ENCODE data around the gene ASCC3.

Gene ASCC3

GRCh38 chr6:100554228-100554627 lies 326.9 kb downstream of the ASCC3 start:
- Histone ChIP-seq H3K4me3 (ENCODE audit: low read length) (no peak overlapping the region), H3K9ac (ENCODE audit: low read depth, low read length) (no peak overlapping the region), H3K4me1 (ENCODE audit: control insufficient read depth, insufficient read depth, low read length) (peaks cover 6% of the 10 kb centered on the region), H3K9me3 (replicated peaks; ENCODE audit: low read length) (no peaks in the 10 kb centered on the region), H3K36me3 (ENCODE audit: insufficient read depth, low read length) (no peaks in the 10 kb centered on the region), H3K27me3 (ENCODE audit: control insufficient read depth, insufficient read depth, low read length) (no peaks in the 10 kb centered on the region), H3K4me2 (ENCODE audit: low read length) (no peak overlapping the region)

GRCh38 chr6:100553243-100553642 lies 327.9 kb downstream of the ASCC3 start:
- Histone ChIP-seq H3K4me2 (ENCODE audit: low read length) (no peak overlapping the region), H3K9me3 (replicated peaks; ENCODE audit: low read length) (no peaks in the 10 kb centered on the region), H3K9ac (ENCODE audit: low read depth, low read length) (no peak overlapping the region), H3K36me3 (ENCODE audit: insufficient read depth, low read length) (no peaks in the 10 kb centered on the region), H3K27me3 (ENCODE audit: control insufficient read depth, insufficient read depth, low read length) (no peaks in the 10 kb centered on the region), H3K4me3 (ENCODE audit: low read length) (no peak overlapping the region), H3K4me1 (ENCODE audit: control insufficient read depth, insufficient read depth, low read length) (peaks cover 9% of the 10 kb centered on the region)

- H3K36me3 ChIP-seq (ENCODE audit: insufficient read depth, low read length), result no peaks in the 10 kb centered on the region
- H3K4me1 ChIP-seq (ENCODE audit: control insufficient read depth, insufficient read depth, low read length), result peaks cover 9% of the 10 kb centered on the region
- H3K27me3 ChIP-seq (ENCODE audit: control insufficient read depth, insufficient read depth, low read length), result no peaks in the 10 kb centered on the region
- no peaks in the 10 kb centered on the region for H3K9me3 ChIP-seq (replicated peaks; ENCODE audit: low read length)
- no peak overlapping the region for H3K4me3 ChIP-seq (ENCODE audit: low read length)
- H3K9ac ChIP-seq (ENCODE audit: low read depth, low read length), result no peak overlapping the region
- no peak overlapping the region for H3K4me2 ChIP-seq (ENCODE audit: low read length)
These were observed 331.5 kb downstream of the ASCC3 start for GRCh38 chr6:100549406-100550167.

DNA sequence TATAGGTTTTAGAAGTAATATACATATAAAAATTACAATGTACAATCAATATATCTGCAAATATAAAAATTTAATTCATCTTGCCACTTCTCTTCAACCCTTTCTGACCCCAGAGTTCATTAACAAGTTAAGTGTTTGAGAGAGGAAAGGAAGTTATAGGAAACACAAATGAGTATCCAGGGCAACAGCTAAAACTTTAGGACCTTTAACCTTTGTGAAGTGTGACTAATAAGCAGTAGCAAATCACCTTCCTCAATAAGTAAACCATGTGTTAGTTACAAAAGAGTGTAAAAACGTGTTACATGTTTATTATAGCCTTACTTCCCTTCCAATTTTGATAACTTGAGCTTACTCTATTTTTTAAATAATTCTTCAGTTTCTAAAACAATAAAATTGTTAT lies 343.0 kb downstream of the ASCC3 start:
- Histone ChIP-seq H3K4me1 (ENCODE audit: control insufficient read depth, insufficient read depth, low read length) (no peaks in the 10 kb centered on the region), H3K27me3 (ENCODE audit: control insufficient read depth, insufficient read depth, low read length) (no peaks in the 10 kb centered on the region), H3K9ac (ENCODE audit: low read depth, low read length) (no peak overlapping the region), H3K9me3 (replicated peaks; ENCODE audit: low read length) (no peaks in the 10 kb centered on the region), H3K36me3 (ENCODE audit: insufficient read depth, low read length) (peaks cover 8% of the 10 kb centered on the region), H3K4me2 (ENCODE audit: low read length) (no peak overlapping the region), H3K4me3 (ENCODE audit: low read length) (no peak overlapping the region)

DNA sequence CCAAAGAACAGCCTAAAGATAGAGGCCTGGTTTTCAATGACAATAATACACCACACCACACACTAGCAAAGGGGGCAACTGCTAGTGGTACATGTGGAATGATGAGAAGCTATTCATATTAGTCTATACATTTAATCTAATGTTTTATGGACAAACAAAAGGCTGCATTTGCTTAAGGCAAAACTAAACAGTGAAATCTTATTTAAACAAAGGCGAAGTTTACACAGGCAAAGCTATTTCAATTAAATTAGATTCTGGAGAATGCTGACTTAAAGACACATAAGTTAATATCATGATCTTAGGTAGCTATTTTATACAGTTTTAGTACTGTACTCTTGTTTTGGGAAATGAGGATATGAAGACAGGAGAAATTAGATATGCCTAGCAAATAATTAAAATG lies 362.5 kb downstream of the ASCC3 start:
- H3K36me3 ChIP-seq (ENCODE audit: insufficient read depth, low read length), result peaks cover 10% of the 10 kb centered on the region
- no peaks in the 10 kb centered on the region for H3K27me3 ChIP-seq (ENCODE audit: control insufficient read depth, insufficient read depth, low read length)
- H3K9ac ChIP-seq (ENCODE audit: low read depth, low read length), result no peak overlapping the region
- no peaks in the 10 kb centered on the region for H3K4me1 ChIP-seq (ENCODE audit: control insufficient read depth, insufficient read depth, low read length)
- H3K4me2 ChIP-seq (ENCODE audit: low read length), result no peak overlapping the region
- no peak overlapping the region for H3K4me3 ChIP-seq (ENCODE audit: low read length)
- H3K9me3 ChIP-seq (replicated peaks; ENCODE audit: low read length), result no peaks in the 10 kb centered on the region

DNA sequence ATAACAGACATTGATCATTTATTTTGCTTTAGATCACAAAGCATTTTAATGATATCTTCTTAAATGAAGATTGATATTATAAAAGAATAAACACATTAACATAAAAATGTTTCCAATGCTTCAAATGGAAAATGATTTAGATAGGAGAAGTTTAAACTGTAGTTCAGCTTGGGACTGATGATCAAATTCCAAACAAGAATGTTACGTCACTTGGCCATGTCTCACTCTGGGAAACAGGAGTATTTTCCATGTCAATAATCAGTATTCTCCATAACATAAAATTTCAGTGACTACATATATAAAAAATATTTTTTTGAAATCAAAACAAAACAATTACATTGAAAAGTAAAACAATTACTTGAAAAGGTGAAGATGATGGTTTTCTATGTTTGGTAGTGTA lies 363.5 kb downstream of the ASCC3 start:
- Histone ChIP-seq H3K4me2 (ENCODE audit: low read length) (no peak overlapping the region), H3K4me3 (ENCODE audit: low read length) (no peak overlapping the region), H3K36me3 (ENCODE audit: insufficient read depth, low read length) (peaks cover 10% of the 10 kb centered on the region), H3K9ac (ENCODE audit: low read depth, low read length) (no peak overlapping the region), H3K27me3 (ENCODE audit: control insufficient read depth, insufficient read depth, low read length) (no peaks in the 10 kb centered on the region), H3K4me1 (ENCODE audit: control insufficient read depth, insufficient read depth, low read length) (peaks cover 4% of the 10 kb centered on the region), H3K9me3 (replicated peaks; ENCODE audit: low read length) (no peaks in the 10 kb centered on the region)

- Histone ChIP-seq H3K4me1 (ENCODE audit: control insufficient read depth, insufficient read depth, low read length) (peaks cover 9% of the 10 kb centered on the region), H3K27me3 (ENCODE audit: control insufficient read depth, insufficient read depth, low read length) (no peaks in the 10 kb centered on the region), H3K4me3 (ENCODE audit: low read length) (no peak overlapping the region), H3K36me3 (ENCODE audit: insufficient read depth, low read length) (peaks cover 10% of the 10 kb centered on the region), H3K9ac (ENCODE audit: low read depth, low read length) (no peak overlapping the region), H3K4me2 (ENCODE audit: low read length) (no peak overlapping the region), H3K9me3 (replicated peaks; ENCODE audit: low read length) (no peaks in the 10 kb centered on the region)
These were observed 364.0 kb downstream of the ASCC3 start for GRCh38 chr6:100517106-100517505.

GRCh38 chr6:100514660-100515059 lies 366.5 kb downstream of the ASCC3 start:
- Histone ChIP-seq H3K4me3 (ENCODE audit: low read length) (no peak overlapping the region), H3K27me3 (ENCODE audit: control insufficient read depth, insufficient read depth, low read length) (no peaks in the 10 kb centered on the region), H3K9ac (ENCODE audit: low read depth, low read length) (no peak overlapping the region), H3K4me2 (ENCODE audit: low read length) (no peak overlapping the region), H3K9me3 (replicated peaks; ENCODE audit: low read length) (no peaks in the 10 kb centered on the region), H3K4me1 (ENCODE audit: control insufficient read depth, insufficient read depth, low read length) (peaks cover 12% of the 10 kb centered on the region), H3K36me3 (ENCODE audit: insufficient read depth, low read length) (peaks cover 17% of the 10 kb centered on the region)

DNA sequence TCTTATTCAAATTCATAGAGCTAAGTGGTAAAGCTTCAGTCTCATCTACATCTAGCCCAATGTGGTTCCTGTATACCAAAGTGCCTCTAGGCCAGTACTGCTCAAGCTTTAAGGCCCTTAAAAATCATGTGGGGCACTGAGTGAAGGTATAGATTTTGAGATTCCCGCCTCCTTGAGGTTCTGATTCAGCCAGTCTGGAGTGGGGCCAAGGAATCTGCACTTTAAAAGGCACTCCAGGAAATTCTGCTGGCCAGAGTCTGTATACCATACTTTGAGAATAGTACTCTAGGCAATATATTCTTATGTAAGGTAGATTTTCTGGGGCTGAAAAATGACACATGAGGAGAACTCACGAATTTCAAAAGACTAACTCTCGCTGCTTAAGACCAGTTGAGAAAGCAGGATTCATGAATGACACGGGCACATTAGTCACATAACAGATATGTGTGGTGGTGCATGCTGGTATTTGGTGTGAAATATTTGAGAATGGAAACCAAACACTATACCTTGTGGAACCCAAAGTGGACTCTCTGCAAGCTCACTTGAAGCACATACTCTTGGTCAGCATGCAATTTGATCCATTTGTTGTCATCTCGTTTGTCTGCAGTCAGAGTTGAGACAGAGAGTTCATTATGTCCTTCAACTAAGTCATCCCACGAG lies 368.8 kb downstream of the ASCC3 start:
- peaks cover 24% of the 10 kb centered on the region for H3K36me3 ChIP-seq (ENCODE audit: insufficient read depth, low read length)
- H3K9me3 ChIP-seq (replicated peaks; ENCODE audit: low read length), result no peaks in the 10 kb centered on the region
- H3K4me1 ChIP-seq (ENCODE audit: control insufficient read depth, insufficient read depth, low read length), result peaks cover 12% of the 10 kb centered on the region
- no peak overlapping the region for H3K9ac ChIP-seq (ENCODE audit: low read depth, low read length)
- no peak overlapping the region for H3K4me2 ChIP-seq (ENCODE audit: low read length)
- no peak overlapping the region for H3K4me3 ChIP-seq (ENCODE audit: low read length)
- no peaks in the 10 kb centered on the region for H3K27me3 ChIP-seq (ENCODE audit: control insufficient read depth, insufficient read depth, low read length)

DNA sequence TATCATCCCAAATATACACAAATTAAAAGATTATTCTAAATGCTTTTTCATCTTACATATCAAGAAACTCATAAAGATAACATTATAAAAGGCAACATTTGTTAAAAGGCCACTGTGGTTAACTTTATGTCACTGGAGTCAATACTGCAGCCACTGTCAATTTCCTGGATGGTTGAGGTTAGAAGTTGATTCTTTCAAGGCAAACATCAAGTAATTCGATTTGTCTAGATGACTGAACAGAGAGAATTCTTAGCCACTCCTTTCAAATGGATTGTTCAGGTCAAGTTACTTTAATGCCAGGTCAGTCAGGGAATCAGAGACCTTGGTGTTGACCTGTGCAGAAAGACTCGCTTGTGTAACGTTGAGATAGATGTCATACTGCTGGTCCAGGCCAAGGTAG lies 372.0 kb downstream of the ASCC3 start:
- Histone ChIP-seq H3K27me3 (ENCODE audit: control insufficient read depth, insufficient read depth, low read length) (no peaks in the 10 kb centered on the region), H3K4me1 (ENCODE audit: control insufficient read depth, insufficient read depth, low read length) (peaks cover 38% of the 10 kb centered on the region), H3K36me3 (ENCODE audit: insufficient read depth, low read length) (peaks cover 16% of the 10 kb centered on the region), H3K9ac (ENCODE audit: low read depth, low read length) (no peak overlapping the region), H3K4me3 (ENCODE audit: low read length) (no peak overlapping the region), H3K9me3 (replicated peaks; ENCODE audit: low read length) (no peaks in the 10 kb centered on the region), H3K4me2 (ENCODE audit: low read length) (no peak overlapping the region)

DNA sequence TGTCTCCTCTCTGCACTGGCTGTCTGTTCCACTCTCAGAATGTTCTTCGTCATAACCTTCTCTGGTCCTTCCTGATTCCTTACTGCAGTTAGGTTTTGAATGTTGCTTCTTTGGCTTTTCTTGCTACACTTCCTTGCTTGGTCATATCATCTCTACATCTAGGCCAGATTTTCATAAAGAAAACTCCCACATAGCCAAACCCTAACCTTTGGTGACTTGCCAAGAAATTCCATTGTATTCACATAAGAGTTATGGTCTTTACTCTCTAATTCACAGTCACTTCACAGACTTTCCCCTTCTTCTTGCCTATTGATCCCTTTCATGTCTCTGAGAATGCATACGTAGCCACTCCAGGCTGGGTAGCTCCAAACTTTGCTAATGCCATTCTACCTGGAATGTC lies 374.5 kb downstream of the ASCC3 start:
- Histone ChIP-seq H3K9ac (ENCODE audit: low read depth, low read length) (no peak overlapping the region), H3K4me3 (ENCODE audit: low read length) (no peak overlapping the region), H3K4me2 (ENCODE audit: low read length) (no peak overlapping the region), H3K27me3 (ENCODE audit: control insufficient read depth, insufficient read depth, low read length) (no peaks in the 10 kb centered on the region), H3K9me3 (replicated peaks; ENCODE audit: low read length) (no peaks in the 10 kb centered on the region), H3K36me3 (ENCODE audit: insufficient read depth, low read length) (peaks cover 9% of the 10 kb centered on the region), H3K4me1 (ENCODE audit: control insufficient read depth, insufficient read depth, low read length) (peaks cover 42% of the 10 kb centered on the region)
